NCI-H1092 (cell line): ENCODE results near the gene IGFBP6.

ENCODE experiments used
- DNase-seq: peaks from one replicate; lab custom pipeline; 2025; lab: John Stamatoyannopoulos, UW

Gene IGFBP6

DNA sequence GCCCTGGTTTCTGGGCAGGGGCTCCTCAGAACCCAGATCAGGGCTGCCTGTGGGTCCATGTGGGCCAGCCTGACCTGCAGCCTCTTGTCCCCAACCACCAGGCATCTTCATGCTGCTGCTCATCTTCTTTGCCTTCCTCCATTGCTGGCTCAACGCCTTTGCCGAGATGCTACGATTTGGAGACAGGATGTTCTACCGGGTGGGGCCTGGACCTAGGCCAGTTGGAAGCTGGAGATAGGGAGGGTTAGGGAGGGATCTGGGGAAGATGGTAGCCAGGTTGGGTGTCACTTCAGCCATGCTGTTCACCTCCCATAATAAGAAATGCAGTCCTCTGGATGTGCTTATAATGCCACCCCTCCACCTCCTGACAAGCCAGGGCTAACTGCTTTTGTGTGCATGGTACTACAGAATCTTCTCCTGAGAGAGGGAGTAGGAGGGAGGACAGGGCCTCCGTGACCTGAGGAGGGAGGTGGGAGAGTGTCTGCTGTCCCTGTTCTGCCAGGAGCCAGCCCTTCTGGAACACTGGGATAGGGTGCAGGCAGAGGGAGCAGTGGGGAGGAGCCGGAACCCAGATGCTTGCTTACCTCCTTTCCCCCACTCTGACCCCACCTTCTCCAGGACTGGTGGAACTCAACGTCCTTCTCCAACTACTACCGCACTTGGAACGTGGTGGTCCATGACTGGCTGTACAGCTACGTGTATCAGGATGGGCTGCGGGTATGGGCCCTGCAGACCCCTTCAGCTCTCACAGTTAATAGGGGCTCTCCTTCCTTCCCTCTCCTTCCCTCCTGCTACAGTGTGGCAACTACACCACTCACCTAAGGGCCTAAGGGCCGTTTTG, 23.4 kb downstream of the IGFBP6 start:
- no peak for DNase-seq

DNA sequence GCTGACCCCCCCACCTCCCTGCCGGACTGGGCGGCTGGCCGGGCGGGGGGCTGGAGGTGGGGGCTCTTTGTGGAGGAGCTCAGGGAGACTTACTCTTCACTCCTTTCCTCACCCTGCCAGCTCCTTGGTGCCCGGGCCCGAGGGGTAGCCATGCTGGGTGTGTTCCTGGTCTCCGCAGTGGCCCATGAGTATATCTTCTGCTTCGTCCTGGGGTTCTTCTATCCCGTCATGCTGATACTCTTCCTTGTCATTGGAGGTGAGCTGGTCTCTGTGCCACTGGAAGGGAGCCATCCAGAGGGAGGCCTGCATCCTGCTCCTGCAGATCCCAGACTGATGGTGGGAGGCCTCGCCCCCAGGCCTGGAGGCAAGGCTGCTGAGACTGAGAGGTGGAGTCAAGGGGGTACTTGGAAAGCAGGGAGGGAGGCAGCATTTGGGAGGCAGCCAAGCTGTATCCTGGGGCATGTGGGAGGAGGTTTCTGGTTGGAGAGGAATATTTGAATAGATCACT, 25.5 kb downstream of the IGFBP6 start:
- DNase-seq, result no peak

DNA sequence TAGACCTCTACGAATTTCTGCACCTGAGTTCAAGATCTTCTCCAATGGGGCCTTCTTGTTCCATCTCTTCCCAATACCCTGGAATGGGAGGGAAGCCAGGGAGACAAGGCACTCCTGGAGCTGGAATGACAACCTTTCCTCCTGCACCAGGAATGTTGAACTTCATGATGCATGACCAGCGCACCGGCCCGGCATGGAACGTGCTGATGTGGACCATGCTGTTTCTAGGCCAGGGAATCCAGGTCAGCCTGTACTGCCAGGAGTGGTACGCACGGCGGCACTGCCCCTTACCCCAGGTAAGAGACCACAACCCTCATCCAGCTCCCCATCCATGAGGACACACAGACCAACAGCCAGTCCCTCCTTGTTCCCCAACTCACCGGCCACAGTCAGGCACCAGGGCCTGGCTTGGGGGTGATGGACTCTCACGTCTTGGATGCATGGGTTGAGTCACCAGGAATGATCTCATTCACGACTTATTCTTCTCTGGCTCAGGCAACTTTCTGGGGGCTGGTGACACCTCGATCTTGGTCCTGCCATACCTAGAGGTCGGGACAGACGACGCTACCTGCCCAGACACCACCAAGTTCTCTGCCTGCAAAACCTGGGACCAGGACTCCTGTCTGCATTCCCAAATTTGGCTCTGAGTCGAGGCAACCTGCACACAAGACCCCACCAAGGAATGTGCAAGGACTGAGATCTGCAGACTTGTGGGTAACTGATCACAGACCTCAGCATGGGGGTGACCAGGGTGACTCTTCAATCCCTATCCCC, 26.3 kb downstream of the IGFBP6 start:
- DNase-seq, result no peak

DNA sequence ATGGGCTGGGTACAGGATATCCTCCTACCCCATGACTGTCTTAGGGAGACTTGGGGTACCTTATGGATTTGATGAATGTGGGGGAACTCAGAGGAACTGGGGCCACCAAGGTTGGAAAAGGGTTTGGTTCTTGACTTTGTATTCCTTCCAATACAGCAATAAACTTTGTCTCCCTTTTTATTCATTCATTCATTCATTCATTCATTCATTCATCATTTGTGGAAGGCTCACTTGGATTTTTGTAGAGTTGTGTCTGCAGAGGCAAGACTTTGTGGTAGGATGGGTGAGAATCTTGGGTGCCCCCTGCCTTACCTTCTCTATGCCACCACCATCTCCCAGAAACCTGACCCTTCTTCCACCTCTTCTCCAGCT, 26.9 kb downstream of the IGFBP6 start:
- no peak for DNase-seq

DNA sequence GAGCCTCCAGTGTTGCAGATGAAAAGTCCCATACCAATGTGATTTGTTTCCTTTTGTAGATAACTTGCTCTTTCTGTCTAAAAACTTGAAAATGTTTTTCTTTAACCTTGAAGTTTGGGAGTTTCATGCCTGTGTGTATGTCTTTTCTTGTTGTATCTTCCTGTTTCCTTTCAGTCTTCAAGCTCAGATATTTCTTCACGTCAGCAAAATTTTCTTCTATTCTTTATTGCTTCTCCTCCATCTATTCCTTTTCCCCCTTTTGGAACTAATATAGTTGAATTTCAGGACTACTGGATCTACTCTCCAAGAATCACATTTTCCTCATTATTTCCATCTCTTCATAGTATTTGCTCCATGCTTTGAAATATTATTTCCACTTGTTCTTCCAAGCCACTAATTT, 29.7 kb downstream of the IGFBP6 start:
- DNase-seq, result no peak

DNA sequence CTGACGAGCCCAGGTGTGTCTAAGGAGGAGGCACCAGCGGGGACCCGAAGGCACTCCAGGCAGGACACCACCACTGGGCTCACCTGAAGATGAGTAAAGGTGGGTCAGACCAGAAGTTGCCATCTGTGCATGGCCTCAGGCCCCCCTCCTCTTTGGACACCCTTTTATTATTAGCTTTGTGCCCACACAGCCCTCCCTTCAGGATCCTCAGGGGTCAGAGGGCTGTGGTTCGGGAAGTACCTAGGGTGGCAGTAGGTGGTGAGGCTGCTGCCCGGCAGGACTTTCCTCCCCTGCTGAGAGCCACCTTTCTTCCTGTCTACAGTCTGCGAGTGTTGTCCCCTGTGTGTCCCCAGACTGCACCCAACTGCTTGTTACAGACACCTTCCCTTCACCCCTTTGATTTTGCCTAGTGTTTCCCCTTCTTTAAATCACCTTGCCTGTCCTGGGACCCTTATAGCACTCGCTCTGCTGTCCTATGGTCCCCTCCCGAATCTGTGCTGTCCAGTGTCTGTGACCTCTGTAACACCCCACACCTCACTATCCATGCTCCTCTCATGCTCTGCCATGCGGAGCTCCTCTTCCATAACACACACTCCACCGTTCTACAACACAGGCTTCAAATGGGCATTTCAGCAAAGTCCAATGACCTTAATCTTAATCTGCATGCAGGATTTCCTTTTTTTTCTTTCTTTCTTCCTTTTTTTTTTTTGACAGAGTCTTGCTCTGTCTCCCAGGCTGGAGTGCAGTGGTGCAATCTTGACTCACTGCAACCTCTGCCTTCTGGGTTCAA, 31.5 kb downstream of the IGFBP6 start:
- no peak for DNase-seq

DNA sequence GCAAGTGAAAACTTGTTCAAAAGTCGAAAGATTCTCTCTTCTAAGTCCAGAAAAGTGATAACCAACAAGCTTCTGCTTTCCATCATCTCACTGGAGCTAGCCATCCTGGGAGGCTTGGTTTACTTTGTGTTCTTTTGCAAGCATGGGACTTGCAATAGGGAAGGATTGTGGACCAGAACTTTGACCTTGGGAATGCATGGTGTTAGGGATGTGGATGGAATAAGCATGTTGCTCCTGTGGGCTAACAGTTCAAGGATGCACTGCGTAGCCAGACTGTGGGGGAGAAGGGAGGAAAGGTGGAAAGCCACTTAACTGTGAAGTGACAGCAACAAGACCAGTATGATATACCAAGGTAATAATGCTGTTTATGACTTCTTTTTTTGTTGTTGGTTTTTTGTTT, 34.4 kb downstream of the IGFBP6 start:
- DNase-seq, result no peak

DNA sequence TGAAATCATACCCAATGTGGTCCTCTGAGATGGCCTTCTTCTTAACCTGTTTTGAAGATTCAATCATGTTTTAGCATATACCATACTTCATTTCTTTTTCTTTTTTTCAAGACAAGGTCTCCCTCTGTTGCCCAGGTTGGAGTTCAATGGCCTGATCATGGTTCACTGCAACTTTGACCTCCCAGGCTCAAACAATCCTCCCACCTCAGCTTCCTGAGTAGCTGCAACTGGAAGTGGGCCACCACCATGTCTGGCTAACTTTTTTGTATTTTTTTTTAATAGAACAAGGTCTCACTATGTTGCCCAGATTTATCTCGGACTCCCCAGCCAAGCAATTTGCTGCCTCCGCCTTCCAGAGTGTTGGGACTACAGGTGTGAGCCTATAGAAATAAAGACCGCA, 36.3 kb downstream of the IGFBP6 start:
- DNase-seq, result no peak

DNA sequence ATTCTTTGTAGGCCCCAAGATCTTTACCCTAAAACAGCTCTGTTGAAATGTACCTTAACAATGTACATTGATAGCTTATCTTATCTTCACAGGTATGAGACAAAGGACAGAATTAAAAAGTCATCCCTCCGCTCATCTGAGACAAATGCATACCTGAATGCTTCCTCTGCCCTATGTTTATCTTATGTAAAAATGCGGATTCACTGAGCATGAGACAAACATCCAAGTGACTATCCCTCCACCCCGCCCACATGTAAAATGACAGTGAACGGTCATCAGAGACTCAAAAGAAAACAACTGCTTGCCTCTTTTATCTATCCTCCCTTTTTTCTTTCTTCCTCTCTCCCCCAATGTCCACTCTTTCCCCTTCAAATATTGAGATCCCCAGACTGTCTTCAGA, 45.9 kb downstream of the IGFBP6 start:
- DNase-seq, result no peak

DNA sequence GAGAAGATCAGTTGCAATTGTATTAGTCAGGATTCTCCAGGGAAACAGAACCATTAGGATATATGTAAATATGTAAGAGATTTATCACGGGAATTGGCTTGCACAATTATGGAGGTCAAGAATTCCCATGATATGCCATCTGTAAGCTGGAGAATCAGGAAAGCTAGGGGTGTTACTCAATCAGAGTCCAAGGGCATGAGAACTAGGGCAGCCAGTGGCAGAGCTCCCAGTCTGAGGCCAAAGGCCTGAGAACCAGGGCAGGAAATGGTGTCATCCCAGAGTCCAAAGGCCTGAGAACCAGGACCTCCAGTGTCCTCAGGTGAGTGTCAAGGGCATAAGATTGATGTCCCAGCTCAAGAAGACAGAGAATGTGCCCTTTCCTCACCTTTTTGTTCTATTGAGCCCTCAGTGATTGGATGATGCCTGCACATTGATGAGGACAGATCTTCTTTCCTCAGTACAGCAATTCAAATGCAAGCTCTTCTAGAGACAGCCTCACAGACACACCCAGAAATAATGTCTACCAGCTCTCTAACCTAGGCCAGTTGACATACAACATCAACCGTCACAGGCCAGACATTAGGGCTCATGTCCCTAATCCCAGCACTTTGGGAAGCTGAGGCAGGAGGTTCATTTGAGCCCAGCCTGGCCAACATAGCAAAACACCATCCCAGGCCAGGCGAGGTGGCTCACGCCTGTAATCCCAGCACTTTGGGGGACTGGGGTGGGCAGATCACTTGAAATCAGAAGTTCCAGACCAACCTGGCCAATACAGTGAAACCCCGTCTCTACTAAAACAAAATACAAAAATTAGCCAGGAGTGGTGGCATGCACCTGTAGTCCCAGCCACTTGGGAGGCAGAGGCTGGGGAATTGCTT, 48.2 kb downstream of the IGFBP6 start:
- DNase-seq, result no peak

DNA sequence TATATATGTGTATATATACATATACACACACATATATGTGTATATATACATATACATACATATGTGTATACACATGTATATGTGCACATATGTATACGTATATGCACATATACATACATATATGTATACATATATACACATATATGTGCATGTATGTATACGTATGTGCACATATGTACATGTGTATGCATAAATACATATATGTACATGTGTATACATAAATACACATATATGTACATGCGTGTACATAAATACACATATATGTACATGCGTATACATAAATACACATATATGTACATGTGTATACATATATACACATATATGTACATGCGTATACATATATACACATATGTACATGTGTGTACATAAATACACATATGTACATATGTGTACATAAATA, 49.7 kb downstream of the IGFBP6 start:
- DNase-seq, result no peak

DNA sequence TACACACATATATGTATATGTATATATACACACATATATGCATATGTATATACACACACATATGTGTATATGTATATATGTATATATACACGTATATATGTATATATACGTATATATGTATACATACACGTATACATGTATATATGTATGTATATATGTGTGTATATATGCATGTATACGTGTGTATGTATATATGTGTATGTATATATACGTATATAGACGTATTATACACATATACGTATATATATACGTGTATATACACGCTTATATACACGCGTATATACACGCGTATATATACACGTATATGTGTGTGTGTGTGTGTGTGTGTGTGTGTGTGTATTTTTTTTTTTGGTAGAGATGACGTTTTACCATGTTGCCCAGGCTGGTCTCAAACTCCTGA, 50.2 kb downstream of the IGFBP6 start:
- DNase-seq, result no peak

DNA sequence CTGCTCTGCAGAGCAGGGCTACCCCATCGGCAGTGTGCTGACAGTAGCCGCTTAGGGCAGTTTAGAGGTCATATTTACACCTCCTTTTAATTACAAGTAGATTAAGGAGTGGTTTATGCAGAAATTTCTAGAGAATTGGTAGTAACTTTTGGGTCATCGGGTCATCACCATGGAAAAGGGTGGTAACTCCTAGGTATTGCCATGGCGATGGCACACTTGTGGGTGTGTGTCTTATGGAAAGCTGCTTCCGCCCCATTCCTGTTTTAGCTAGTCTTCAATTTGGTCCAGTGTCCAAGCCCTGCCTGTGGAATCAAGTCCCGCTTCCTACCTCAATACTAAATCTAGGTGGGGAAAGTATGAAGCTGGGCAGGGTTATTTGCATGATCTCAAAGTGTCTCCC, 53.6 kb downstream of the IGFBP6 start:
- no peak for DNase-seq
